Lower leg skin (tissue), 4 donors: ENCODE results near the gene GIMAP2. TPM values are rescaled to one million over a fixed set of nuclear protein-coding genes. Genes with fewer than 3 reads are reported as not detected.

Source experiments
- DNase-seq, 2 donors: peaks; one replicate each; pipeline ENCODE4 v3.0.0-alpha.2; 2019; ENCODE audit warnings: low spot score in 2 of 2
- H3K4me3 ChIP-seq: fragments of 200-600 bp; sonication (generic); 2 replicates; pipeline ENCODE4 v1.5.1; 2017; ENCODE audit warnings: mild to moderate bottlenecking, low read depth; ENCODE audit not compliant: poor library complexity, severe bottlenecking
- CTCF ChIP-seq, 3 donors: fragments of 450-650 bp; IDR thresholded peaks; one replicate each; pipeline ENCODE4 v1.5.1; 2016; ENCODE audit warnings: antibody characterized with exemption in 3 of 3, mild to moderate bottlenecking in 3 of 3, moderate library complexity in 2 of 3
- POLR2A ChIP-seq, 2 donors: fragments of 450-650 bp; IDR thresholded peaks; one replicate each; pipeline ENCODE4 v1.6.1; 2016 to 2017; ENCODE audit warnings: antibody characterized with exemption in 2 of 2, mild to moderate bottlenecking in 1 of 2, moderate library complexity in 1 of 2
- WGBS, 2 donors: methylation state at CpG; one replicate each; pipeline ENCODE4 v1.1.5; 2018; 5-methylcytosine and 5-hydroxymethylcytosine counted together
- intact Hi-C: fragments of 100-400 bp; cut with DNase I; formaldehyde crosslinking; loops from one replicate; pipeline ENCODE4 v1.15.0; 2023; ENCODE audit warnings: low total_unique reads
- total RNA-seq, 4 donors: library from RNA; depleted of rRNA; stranded (reverse); fragments of >200 nt; gene quantifications; one replicate each; pipeline ENCODE4 v1.1.0, GENCODE V29; 2016

The GIMAP2 gene
- total RNA-seq, 4 donors from 2014 or later, result 0.53 to 7.2 (median 5.0) TPM

GRCh38 chr7:150732786-150733481 lies 47.4 kb downstream of the GIMAP2 start:
- no peak overlapping the region for H3K4me3 ChIP-seq
- TF ChIP-seq CTCF (IDR thresholded peaks at IDR 0.05) (no peak), POLR2A (IDR thresholded peaks at IDR 0.05) (no peak)
- intact Hi-C loops, result loop anchor here (10.0 kb wide), 1 partner anchor 288 kb away; no protein-coding TSS in a partner anchor
- no peak for DNase-seq
- WGBS, 2 donors, result 74 to 81% methylated on average over 5 of the region's 5 CpGs

DNA sequence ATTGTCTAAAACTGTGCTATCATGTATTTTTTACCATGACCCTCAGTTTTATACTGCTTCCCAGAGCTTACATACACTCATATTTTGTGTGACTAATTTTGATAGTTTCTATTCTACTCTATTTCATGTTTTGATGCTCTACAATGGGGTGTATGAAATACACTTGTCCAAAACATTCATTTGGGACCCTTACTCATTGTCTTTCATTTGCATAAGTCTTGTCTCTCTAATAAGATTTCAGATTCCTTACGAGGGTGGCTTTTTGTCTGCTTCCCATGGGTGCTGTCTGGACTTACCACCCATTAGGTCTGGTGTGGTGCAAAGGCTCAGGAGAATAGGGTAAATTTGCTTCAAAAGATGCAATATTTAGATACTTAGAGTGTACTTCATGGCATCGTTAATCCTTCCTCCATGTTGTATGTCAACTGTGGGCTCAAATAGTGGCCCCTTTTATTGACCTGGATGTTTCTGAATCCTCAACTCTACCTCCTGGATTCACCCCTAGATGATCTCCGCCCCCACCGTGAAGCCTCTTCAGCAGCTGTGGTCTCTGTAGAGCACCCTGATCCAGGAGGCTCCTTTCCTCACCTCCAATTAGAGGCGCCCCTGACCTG lies 48.1 kb downstream of the GIMAP2 start:
- H3K4me3 ChIP-seq, result no peak overlapping the region
- 87 to 89% methylated on average over 5 of the region's 5 CpGs for WGBS, 2 donors
- DNase-seq, result no peak
- TF ChIP-seq CTCF (IDR thresholded peaks at IDR 0.05) (no peak), POLR2A (IDR thresholded peaks at IDR 0.05) (no peak)
- intact Hi-C loops, result loop anchor here (10.0 kb wide), 1 partner anchor 289 kb away; no protein-coding TSS in a partner anchor

GRCh38 chr7:150734254-150734653 lies 48.7 kb downstream of the GIMAP2 start:
- intact Hi-C loops, result loop anchor here (10.0 kb wide), 1 partner anchor 289 kb away; no protein-coding TSS in a partner anchor
- TF ChIP-seq CTCF (IDR thresholded peaks at IDR 0.05), result no peak
- no peak for TF ChIP-seq POLR2A (IDR thresholded peaks at IDR 0.05)
- 83 to 85% methylated on average over 3 of the region's 3 CpGs for WGBS, 2 donors

GRCh38 chr7:150735596-150736358 lies 50.3 kb downstream of the GIMAP2 start:
- no peak for TF ChIP-seq POLR2A (IDR thresholded peaks at IDR 0.05)
- no peak for TF ChIP-seq CTCF (IDR thresholded peaks at IDR 0.05)
- intact Hi-C loops, result loop anchor here (10.0 kb wide), 1 partner anchor 291 kb away; no protein-coding TSS in a partner anchor
- H3K4me3 ChIP-seq, result no peak overlapping the region
- WGBS, 2 donors, result 59 to 66% methylated on average over 3 of the region's 3 CpGs
- no peak for DNase-seq

More at GRCh38 chr7:150734254-150734653, 48.7 kb downstream of the GIMAP2 start:
- DNase-seq, result no peak
- no peak overlapping the region for H3K4me3 ChIP-seq

DNA sequence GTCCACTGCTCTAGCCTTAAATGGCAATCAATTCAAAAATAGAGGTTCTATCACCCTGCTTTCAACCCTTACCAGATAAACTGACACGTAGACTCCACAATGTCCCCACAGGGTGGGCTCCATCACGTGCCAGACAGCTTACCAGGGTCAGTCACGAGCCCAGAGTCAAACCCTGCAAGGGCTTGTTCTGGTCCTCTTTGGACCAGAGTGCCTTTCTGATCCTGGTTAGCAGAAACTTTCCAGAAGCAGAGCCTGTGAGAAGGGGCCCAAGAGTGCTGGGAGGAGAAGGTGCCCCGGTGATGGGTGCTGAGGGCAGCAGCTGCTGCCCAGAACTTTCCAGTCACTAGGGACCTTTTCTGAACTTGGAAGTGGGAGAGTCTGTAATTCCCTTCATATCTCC lies 51.4 kb downstream of the GIMAP2 start:
- 52 to 55% methylated on average over 4 of the region's 4 CpGs for WGBS, 2 donors

More for the DNA sequence above, 51.4 kb downstream of the GIMAP2 start:
- no peak for DNase-seq
- intact Hi-C loops, result loop anchor here (10.0 kb wide), 1 partner anchor 292 kb away; no protein-coding TSS in a partner anchor
- H3K4me3 ChIP-seq, result no peak overlapping the region
- TF ChIP-seq POLR2A (IDR thresholded peaks at IDR 0.05) (no peak), CTCF (IDR thresholded peaks at IDR 0.05) (no peak)
